HG02870 (cell line): Measurements from ENCODE around the gene MAPKAP1.

Experiments
- ATAC-seq: cut with Tn5 transposase; IDR thresholded peaks from one replicate; pipeline ENCODE4 v1.9.1; 2021; ENCODE audit warnings: mild to moderate bottlenecking, moderate library complexity; ENCODE audit not compliant: unreplicated experiment

The MAPKAP1 gene

DNA sequence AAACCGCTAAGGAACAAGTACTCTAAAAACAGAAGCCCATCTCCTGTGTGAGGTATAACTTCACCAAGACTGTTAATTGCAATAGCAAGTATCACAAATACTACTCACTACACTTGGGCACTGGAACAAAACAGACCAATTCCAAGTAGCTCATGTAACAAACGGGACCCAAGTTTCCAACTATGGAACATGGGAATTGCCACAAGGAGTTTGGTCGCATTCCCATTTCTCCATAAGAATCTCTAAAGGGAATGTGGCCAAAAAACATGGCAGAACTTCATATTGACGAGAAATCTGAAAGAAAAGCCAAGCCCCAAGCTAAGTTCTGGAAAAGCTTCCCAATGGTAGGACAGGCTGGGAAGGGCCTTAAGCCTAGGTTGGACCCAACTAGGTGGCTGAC, 162.5 kb downstream of the MAPKAP1 start:
- ATAC-seq = no peak

DNA sequence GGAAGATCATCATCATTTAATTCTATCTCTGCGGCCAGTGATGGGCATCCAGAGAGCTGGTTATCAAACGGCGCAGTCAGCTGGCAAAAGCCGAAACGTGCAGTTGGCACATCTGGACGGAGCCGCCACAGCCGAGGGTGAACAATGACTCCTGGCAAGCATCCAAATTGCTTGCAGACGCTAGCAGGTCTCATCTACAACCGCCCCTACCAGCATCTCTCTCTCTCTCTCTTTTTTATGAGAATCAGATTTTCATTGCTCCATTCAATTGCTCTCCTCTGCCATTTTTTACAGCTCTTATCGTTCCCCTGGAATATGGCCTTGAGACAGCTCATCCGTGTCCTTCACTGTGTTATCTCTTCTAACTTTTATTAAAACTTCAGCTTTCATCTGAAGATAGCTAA, 165.2 kb downstream of the MAPKAP1 start:
- no peak for ATAC-seq

DNA sequence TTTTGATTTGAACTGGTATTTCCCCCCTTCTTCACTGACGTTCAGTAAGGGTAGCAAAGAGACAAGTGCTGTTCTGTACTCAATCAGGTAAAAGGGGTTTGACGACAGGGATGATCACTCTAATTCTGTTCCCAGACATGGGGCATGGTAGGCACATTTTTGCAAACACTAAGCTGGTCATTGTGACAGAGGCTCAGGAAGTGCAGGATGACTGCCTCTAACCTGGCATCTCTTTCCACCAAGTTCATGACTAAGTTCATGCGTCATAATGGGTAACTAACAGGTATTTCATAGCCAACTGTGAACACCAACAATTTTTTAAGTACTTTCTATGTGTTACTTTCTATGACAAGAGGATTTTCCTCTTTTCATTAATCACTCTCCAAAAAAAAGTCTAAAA, 166.5 kb downstream of the MAPKAP1 start:
- ATAC-seq = no peak

DNA sequence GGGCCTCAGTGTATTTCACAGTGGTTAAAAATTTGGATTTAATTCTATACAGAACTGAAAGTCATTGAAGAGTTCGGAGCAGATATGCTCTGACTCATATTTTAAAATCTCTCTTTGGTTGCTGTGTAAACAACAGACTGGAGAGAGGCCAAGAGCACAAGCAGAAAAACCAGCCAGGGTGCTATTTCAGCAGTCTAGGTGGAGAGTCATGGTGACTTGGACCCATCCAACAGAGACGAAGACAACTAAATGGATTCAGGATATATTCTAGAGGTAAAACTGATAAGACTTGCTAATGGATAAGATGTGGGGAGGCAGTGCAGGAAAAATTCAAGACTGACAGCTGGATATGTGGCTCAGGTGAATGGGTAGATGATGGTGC, 168.9 kb downstream of the MAPKAP1 start:
- ATAC-seq = no peak

DNA sequence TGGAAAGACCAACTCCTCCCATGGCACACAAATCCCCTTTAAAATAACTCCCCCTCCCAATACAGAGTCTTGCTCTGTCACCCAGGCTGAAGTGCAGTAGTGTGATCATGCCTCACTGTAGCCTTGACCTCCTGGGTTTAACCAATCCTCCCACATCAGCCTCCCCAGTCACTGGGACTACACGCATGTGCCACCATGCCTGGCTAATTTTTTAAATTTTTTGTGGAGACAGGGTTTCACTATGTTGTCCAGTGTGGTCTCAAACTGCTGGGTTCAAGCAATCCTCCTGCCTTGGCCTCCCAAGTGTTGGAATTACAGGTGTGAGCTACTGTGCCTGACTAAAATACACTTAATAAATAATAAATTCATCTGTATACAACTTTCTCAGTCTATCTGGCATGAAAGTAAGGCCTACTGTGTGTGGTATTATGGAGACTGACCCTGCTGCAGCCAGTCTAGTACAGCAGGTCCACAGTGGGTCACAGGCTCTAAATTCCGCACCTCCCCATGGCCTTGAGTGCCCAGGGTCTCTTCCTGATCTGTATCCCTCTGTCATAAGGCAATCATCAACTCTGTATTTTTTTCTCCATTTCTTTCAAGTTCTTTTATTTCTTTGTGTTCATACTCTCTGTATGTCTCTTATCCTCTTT, 169.4 kb downstream of the MAPKAP1 start:
- no peak for ATAC-seq

DNA sequence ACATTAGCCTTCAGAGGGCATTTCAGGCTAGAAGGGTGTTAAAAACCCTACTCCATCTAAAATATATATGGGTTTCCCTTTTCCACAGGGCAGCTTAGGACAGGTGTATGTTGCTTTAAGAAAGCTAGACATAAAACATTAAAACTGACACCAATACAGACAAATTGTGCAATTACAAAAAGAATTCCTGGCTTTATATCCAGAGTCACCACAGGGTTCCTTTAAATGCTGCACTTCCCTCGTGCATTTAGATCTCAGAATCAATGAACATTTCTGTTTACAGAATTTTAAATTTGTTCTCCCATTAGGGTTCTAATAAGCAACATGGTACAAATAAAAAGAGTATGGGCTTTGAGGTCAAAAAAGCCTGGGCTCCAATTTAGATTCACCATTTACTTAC, 170.2 kb downstream of the MAPKAP1 start:
- ATAC-seq = no peak

DNA sequence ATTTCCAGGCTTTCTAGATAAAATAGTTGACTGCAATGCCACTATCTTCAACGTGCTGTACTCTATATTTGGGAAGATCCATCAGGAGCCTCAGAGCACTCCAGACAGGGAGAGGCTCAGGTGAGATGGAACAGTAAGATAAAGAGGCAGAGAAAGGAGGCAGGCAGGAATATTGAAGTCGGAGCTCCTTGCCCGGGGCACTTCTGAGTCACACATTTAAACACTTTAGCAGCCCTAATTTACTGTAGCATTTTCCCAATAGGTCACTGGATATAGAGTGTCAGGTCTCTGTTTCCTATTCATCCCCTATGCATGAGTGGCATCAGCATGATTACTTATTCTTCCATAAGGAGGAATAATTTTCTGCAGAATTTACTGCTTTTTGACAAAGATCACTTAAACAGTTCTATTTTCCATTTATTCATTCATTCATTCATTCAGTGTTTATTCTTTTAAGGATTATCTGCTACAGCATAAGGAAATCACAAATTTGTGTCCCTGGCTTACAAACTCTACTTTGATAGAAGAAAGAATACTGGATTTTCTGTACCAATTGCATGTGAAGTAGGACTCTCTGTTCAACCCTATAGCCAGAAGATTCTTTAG, 170.7 kb downstream of the MAPKAP1 start:
- ATAC-seq = no peak

DNA sequence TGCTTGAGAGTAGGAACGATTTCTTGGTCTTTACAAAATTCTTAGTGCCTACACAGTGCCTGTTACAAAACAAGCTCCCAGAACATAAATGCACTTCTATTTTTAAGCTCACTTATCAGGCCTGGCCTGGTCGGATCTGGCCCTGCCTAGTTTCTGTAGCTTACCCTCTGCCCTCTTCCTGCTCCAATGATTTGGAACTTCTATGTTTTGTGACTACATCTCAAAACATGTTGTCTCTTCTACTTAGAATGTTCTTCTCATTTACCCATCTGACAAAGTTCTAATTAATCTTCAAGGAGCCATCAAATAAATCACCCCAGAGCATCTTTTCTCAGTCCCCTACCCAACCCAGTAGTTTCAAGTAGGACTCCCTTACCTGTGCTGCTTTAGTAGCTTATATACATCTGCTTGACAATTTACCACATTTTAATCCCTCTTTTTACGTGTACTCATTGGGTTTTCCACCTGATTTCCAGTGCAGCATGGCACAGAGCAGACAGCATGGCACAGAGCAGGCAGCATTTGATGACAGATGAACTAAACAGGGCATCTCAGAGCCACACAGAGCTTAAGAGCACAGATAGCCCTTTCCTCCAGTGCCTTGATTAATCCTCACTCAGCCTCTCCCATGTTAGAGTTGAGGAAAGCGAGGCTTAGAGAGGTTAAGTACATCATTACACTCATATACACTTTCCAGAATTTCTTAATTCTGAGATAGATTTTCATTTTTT, 171.9 kb downstream of the MAPKAP1 start:
- no peak for ATAC-seq

DNA sequence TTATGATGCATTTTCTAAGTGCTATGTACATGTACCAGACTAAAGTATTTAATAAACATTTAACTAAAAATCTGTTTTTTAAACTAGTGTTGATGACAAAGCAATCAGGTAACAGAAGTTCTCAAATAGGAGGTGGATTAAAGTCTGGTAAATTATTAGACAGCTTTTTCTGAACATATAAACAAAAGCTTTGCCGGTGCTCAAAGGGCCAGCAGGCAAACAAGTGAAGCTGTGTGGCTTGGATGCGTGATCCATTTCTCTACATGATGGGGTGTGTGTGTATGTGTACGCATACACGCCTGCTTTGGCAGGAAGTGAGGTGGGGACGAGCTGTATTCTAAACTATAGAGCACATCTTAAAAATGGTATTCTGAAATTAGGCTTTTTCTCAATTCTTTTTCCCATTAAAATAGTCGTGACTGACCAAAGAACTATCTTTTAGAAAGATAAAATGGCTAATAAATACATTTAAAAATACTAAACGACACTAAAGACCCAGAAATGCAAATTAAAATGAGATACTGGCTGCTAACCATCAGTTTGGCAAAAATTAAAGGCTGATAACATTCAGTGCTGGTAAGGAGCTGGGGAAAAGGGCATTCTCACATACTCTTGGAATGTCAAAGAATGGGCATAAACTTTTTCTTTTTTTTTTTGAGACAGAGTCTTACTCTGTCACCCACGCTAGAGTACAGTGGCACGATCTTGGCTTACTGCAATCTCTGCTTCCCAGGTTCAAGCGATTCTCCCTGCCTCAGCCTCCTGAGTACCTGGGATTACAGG, 174.0 kb downstream of the MAPKAP1 start:
- no peak for ATAC-seq

DNA sequence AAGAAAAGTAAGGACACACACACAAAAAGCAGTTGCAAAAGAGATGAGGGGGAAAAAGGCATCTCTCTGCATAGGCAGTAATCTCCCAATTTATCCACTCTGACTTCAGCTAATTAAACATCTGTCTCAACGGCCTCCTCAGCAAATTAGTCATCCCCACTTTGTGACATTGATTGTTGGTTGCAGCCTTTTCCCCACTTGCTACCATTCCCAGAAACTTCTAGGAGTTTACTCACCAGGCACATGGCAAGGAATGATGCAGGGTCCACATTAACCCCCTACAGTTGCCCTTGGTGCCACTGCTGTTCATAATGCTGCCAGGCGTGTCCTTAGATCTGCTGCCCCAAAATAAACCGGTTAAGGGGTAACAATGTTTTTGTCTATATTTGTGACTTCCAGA, 174.6 kb downstream of the MAPKAP1 start:
- no peak for ATAC-seq

DNA sequence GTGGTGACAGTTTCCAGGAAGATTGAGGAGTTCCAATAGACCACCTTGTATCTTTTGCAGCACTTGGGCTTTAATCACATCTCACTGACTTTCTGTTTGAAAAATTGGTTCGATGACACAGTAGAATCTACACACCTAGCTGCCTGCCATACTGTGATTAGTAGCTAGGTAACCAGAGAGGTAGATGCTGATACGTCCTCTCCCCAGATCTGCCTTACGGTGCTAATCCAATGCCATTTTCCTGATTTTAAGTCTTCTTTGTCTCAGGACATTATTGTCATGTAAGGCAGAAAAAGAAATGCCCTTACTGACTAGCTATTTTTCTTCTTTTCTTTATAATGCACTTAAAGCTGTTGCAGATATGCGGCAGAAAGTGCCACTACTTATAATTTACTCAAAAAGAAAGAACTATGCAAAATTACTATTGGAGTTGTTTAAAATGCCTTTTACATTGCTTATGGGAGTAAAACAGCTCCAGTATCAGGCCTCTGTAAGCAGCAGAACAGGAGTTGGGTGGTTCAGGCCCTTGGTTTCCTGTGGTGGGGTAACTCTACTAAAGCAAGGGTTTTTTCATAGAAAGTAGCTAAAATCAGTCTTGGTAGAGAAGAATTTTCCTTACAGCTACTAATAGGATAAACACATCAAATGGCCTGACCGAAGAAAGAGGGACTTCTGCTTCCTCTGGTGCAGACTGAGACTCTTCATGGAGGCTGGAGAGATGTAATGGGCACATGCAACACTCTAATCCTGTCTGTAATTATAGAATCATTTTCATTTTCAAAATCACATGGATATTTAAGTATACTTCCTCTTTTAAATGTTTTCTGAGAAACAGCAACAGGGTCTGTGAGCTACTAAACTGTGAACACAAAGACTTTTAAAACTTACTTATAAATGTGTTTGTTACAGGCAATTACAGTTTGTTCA, 177.2 kb downstream of the MAPKAP1 start:
- no peak for ATAC-seq

DNA sequence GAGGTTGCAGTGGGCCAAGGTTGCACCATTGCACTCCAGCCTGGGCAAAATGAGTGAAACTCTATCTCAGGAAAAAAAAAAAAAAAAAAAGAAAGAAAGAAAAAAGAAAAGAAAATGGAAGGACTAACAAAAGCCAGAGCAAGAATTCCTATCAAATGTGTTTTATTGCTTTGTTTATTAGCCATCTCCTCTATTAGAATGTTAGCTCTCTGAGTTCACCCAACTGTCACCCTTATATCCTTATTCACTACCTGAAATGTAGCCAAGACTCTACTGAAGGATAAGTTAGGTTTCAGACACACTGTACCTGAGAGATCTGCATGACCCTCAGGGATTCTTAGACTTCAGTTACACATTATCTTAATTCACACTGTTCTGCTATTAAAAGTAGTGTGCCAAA, 177.9 kb downstream of the MAPKAP1 start:
- ATAC-seq = no peak

DNA sequence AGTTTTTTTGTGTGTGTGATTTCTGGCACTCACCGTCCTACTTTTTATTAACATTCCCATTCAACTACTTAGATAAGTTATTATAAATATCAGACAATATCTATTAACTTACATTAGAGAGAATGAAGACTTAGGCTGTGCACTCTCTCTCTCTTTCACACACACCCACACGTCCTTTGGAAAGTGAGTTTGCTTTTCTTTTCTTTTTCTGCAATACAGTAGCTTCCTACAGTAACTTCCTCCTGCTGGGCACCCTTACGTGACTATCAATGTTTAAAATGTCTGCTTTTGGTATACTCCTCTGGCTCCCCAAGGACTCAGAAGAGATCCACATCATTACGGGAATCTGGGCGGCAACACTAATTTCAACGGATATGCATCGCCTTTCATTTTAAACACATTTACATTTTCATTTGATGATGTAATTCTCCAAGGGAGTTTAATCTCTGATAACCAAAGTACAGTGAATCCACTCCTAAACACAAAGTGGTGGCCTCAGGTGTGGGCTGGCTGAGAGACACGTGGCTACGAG, 179.5 kb downstream of the MAPKAP1 start:
- no peak for ATAC-seq

DNA sequence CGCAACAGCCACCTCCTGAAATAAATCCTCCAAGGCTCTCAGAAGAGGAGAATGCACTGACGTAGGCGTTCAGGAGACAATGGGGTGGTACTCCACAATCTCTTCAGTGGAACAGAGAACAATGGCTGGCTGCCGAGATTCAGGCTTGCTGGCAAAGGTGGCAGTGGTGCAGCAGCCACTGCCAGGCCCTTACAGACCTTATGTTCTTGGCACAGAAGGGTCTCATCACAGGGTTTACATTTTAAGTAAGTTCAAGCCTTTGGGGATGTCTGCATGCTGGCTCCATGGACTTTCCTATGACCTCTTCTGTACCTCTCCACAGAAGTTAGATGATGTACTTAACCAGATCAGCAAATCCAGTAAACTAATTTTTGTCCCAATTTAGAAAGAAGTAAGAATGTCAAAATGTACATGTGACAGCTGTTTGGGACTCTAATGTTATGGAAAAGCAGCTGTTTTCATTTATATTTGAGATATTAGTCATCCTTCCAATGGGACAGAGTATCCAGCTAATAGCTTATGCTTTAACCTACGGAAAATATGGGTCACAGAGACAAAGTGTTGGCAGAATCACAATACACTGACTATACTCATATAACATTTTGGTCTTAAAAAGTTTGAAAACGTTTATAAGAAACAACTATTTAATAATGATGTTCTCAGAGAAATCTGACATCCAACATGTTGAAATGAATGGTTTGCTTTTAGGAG, 180.9 kb downstream of the MAPKAP1 start:
- ATAC-seq = no peak

DNA sequence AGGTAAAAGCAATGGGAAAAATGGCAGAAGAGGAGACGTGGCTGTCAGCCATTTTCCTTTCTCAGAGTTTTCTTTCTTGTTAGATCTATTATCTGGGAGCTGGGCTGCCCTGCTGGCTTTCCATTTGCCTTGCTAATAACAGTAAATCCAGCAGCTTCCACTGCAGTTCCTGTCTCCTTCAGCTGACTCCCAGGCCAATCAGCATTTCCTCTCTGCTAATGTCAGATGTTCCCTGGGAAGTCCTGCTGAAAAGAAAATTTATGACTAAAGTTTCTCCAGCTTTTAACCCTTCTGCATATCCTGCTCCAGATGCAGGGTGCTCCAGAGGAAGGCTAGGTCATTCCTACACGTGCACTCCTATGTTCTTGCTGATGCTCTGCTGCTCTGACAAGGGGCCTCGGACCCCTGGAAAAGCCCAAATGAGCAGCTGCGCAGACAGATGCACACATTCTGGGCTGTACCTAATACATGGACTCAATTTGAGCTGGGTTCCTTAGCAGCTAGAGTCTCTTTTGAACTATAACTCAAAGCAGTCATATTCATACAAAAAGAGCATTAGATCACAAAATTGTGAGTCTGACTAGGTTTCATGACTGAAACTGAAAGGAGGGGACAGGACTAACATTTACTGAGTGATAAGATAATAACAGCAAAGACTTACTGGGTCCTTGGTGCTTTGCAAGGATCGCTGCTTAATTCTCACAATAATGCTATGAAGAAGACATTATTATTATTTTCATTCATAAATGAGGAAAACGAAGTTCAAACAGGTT, 182.2 kb downstream of the MAPKAP1 start:
- ATAC-seq = no peak

DNA sequence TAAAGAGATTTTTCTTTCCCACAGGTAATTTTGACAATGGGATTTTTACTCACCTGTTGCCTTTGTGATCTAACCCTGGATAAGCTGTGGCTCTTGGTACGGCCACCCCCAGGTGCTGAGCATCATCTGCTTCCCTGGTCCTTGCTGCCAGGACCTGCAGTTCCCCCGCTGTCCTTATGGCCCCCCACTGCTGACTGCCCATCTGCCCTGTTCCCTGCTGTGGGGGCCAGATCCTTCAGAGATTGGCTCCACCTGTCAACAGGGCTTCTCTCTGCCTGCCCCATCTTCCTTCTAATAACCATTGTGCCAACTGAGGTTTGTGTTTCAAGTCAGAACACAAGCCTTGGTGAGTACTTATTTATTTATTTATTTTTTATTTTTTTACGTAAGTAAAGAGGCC, 183.3 kb downstream of the MAPKAP1 start:
- no peak for ATAC-seq

DNA sequence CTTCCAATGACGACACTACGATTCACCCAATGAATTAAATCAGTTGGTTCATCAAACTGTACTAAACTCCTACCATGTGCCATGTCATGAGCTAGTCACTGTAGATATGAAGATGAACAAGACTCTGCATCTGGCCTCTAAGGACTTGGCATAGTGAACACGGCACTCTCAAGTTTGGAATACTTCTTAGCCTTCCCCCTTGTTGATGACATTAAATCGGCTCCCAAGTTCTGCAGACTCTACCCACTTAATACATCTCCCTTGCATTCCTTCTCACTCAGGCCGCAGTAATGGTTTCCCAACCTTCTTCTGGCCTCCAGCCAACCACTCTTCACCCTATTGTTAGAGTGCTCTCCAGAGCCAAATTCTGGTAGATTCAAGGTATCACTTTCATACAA, 184.7 kb downstream of the MAPKAP1 start:
- ATAC-seq = no peak

DNA sequence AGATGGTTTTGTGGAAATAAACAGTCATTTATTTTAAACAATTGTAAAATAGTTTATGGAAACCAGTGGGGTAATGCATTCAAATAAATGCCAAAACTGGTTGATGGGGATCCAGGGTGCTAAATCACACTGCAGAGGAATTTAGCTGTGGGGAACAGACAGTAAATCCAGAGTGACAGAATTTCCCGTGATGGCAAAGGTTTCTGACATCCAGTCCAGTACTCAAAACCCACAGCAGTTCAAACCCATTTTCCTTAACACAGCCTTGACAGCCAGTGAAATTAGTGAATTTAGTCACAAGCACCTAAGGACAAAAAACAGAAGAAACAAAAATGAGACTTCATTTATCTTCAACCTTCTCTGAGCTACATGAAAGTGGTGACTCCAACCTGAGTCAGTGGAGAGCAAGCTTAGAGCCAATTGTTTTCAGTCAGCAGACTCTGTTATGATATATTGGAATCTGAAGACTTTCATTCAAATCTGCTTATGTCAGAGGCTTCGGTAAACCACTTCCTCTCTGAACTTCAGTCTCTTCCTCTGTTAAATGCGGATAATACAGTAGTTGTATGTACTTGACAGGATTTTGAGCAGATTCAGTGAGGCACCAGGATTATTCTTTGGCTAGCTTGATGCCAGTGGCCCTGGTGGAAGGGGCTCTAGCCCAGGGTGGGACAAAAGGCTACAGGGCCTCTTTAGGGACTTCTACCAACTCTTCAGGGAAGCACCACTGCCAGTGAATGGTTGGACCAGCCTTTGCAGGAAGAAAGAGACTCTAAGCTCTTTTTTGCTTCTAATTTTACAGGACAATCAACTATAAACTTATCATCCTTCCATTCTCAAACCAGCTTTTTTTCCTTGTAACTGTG, 185.3 kb downstream of the MAPKAP1 start:
- no peak for ATAC-seq
